DMS53 treated with DMSO at 0.1 percent for 48 hours (cell line): ENCODE measurements around the gene CDH13.
A peak's percentile ranks its signal among the peaks of the same experiment; 100 is the strongest.

Experiments
- DNase-seq: peaks from one replicate; lab custom pipeline; 2025; ENCODE audit not compliant: unreplicated experiment; lab: John Stamatoyannopoulos, UW

CDH13 gene

DNA sequence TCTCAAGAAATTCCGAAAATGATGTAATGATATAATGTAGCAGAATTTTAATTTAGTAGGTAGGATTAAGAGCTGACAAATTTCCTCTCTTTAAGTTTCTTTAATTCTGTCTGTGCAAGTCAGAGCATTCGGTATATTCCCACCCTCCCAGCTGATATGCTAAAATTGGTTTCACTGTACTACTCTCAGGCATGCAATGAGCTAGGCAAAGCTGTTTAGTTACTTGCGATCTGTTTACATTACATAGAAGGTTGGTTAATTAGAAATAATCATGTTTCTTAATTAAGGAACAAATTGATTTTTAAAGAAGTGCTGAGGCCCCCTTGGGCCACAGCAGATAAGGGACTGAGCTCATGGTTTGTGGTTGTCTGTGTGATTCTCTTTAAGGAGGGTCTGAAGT is 748.2 kb downstream of the CDH13 start:
- no peak for DNase-seq

DNA sequence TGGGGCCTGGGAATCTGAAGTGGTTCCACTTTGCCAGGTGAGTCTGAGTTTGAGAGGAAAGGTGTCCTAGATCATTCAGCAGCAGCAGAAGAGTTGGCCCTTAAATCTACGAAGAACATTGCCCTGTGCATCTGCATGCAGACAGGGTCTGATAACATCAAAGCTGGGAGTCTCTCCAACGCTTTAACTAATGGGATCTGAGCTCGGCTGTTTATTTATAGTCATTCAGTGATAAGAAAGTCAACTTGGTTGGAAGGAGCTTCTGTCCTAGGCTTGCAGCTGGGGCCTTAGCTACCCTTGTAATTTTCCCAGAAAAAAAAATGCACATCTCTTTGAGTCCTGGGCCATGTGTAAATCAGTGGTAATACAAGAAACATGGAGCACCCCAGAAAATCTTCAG is 763.0 kb downstream of the CDH13 start:
- DNase-seq, result no peak

DNA sequence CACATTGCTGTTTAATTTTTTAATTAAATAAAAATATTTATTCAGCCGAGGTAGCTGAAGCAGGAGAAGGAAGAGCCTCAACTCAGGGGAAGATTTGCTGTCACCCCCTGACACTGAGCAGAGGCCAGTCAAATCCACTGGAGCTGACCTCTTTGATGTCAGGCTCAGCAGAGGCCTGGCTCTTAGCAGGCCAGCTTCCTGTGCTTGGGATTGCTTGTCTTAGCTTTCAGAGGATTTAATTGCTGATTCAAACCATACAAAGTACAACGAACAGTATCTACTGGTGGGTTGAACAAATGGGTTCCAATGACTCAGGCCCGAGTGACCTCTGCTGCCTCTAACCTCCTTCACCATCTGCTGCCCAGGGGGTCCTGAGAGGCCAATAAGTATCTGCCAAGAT is 764.0 kb downstream of the CDH13 start:
- no peak for DNase-seq

DNA sequence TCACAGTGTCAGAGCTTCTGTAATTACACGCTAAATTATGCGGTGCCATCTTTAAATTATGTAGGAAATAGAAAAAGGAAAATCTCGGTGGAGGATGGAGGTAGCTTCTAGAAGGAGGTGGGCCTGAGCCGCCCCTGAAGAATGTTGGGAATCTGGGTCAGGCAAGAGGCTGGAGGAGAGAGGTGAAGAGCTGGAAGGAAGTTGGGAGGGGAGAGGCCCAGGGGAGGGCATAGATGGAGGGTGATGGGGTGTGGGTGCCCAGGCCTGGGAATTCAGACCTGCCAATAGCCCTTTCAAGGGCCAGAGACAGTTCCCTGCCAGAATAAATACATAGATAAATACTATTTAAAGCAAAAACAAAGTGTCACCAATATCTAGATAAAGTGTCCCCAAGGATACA is 766.0 kb downstream of the CDH13 start:
- no peak for DNase-seq

DNA sequence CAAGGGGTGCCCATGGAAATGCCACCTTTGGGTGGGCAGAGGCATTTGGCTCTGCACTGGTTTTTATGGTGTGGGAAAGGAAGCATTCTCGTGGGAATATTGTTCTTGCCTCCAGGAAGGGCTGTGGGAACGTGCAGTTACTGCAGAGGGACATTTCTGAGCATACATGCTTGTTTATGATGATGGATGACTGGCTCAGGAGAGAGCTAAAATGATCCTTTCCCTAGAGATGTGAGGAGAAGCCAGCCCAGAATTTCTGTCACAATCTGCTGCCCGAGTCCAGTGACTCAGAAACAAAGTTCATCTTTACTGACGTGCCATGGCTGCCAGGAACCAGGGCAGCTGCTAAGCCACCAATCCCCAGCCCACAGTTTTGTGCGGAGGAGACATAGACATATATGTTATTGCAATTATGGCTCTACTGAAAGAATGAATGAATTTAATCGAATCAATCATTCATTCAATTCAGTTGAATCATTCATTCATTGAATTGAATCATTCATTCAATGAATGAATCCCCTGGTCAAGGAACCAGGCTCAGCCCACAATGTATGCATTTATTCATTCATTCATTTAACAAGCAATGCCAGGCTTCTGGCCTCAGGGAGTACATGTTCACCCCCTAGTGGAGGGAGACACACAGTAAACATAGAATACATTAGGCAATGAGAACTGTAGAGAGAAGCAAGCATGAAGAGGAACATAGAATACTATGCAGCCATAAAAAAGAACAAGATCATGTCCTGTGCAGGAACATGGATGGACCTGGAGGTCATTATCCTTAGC is 766.6 kb downstream of the CDH13 start:
- no peak for DNase-seq

DNA sequence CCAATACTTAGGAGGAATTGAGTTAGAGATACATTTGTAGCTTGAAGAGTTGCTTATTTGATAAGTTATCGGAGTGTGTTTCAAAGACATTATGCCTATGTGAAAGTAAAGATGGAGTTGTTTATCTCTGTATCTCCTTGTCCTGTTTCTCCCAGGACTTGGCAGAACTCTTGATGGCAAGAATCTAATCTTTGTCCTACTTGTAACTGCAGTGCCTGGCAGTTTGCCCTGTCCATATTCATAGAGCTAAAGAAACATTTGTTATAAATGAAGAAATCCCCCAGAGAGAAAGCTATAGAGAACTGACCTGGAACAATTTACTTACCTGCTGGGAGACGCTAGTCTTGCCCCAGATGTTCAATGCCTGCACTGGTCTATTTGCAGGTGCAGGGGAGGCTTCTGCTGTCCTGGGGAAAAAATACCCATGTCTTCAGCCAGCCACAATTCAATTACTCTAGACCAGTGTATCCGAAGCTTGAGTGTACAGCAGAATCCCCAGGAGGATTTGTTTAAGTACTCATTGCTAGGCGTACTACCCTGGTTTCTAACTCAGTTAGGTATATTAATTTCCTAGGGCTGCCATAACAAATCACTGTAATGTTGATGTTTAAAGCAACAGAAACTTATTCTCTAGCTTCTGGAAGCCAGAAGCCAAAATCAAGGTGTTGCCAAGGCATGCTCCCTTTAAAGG is 771.0 kb downstream of the CDH13 start:
- no peak for DNase-seq

DNA sequence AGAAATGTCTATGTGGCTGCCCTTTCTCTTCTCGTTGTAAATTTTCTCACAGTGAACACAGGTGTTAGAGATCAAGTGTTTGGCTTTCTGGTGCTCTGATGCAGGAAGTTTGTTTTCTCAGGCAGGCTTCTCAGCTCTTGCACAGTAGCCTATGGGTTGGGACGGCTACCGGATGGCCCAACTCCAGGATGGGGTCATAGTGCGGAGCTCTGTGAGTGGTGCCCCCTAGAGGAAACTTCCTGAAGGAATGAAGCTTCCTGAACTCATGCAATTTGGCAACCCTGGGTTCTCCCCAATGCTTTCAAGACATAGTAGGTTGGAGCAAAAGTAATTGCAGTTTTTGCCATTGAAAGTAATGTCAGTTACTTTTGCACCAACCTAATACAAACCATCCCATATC is 773.5 kb downstream of the CDH13 start:
- no peak for DNase-seq

DNA sequence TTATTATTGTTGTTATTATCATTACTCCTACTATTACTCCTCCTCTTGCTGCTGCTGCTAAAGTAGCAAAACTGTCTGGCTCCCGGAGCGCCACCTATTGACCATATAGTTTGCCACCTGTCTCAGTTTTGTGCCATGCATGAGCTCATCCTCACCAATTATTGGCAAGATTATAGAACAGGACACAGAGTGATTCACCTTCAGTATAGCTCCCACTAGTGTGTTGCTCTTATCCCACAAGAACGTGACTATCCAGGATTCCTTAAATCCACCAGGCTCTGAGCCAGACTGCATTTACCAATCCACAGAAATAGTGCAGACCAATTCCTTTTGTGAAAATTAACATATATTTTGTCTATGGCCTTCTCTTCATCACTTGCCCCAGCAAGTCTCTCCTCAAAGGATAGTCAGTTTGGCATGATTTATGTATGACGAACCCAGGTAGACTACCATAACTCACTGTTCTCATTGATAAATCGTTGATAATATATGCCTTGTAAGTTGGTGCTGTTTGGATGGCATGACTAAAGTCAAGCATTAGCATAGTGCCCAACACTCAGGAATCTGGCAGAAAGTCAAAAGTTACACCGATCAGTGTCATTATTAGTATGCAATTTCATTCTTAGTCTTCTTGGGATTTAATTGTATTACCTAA is 775.5 kb downstream of the CDH13 start:
- no peak for DNase-seq

DNA sequence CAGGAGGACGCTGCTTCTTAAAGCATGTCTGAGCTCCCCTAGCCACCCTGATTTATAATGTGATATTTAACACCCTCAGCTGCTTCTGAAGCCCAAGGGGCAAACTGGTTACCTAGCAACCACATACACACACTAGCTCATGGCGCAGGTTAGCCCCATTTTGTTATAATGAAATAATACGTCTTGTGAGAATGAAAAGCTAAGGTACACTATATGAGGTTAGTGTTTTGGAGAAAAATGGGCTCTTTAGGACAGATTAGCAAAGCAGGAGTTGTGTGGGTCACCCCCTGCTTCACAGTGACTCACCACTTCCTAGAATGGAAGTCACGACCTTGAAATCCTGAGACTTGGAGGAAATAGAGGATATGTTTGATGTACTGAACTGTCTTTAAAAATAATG is 776.2 kb downstream of the CDH13 start:
- DNase-seq, result no peak

DNA sequence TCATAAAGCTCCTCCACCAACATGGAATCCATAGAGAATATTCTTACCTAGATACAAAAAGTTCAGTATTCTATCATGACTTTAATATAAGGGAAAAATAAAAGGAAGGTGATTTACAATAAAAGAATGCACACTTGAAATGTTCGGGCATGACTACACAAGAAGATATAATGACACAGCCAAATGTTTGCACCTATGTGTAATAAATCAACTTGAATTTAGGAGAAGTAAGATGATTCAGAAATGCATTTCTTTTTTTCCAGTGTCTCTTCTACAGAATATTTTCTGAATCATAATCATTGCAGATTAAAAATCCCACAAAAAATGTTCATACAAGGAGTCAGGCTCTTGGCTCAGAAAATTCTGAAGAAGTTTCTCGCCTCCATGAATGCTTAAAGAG is 777.0 kb downstream of the CDH13 start:
- no peak for DNase-seq

DNA sequence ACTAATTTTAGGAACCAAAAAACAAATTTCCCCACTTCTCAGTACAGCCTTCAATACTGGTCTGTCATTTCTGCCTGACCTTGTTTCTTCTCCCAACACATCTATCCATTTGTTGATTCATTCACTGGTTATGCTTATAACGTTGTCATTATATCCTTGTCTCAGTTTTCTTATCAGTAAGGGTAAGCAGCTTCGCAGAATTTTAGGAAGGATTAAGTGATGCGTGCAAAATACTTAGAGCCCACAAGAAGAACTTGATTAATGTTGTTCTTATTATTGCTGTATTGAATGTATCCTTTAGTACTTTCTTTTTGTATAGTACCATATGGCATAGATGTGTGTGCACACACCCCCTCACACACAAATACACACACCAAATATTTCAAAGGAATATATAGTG is 777.5 kb downstream of the CDH13 start:
- no peak for DNase-seq

DNA sequence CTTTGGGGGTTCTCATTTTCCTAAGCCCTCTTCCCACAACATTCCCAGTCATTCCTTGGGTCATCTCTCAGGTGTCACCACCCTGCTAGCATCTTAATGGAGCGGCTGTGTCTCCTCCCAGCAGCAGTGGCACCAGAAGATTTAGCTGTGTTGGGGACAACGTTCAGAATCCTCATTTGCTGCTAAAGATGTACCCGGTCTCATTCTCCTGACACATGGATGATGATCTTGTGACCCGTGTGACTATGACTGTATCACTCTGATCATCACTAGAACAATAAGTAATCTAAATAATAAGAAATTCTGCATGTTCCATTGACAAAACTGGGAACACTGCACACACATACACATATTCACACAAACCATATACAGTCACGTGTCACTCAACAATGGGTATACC is 781.2 kb downstream of the CDH13 start:
- no peak for DNase-seq

DNA sequence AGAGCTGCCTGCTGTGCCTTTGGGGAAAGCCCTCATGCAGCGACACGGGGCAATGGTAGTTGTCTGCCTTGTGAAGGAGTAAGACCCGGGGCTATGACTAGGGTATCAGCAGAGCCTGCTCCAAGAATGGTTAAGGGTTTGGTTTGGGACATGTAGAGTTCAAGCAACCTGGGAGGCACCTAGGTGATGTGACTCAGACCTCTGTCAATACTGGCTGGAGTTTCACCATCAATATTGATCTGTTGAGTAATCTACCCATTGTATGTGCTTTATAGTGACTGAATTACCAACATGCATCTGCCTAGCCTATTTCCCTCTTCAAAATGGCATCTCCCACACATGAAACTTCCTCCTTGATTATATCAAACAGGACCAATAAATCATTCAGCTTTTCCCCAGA is 782.6 kb downstream of the CDH13 start:
- DNase-seq, result no peak

DNA sequence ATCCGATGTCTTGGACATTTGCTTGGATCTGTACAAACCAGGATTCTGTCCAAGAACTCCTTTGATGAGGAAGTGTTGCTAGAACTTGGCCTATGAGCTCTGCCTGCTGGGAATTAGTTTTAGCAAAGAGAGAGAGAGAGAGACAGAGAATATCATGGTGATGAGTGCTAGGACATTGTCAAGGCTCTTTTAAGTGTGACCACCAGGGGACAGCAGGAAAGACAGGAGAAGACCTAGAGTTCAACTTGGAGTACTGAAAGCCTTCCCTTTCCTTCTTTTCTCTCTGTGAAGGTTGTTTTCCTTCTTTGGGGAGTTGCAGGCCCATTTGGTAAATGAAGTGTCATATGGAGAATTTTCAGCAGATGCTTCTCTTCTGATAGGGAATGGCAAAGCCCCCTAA is 791.8 kb downstream of the CDH13 start:
- DNase-seq, result no peak

DNA sequence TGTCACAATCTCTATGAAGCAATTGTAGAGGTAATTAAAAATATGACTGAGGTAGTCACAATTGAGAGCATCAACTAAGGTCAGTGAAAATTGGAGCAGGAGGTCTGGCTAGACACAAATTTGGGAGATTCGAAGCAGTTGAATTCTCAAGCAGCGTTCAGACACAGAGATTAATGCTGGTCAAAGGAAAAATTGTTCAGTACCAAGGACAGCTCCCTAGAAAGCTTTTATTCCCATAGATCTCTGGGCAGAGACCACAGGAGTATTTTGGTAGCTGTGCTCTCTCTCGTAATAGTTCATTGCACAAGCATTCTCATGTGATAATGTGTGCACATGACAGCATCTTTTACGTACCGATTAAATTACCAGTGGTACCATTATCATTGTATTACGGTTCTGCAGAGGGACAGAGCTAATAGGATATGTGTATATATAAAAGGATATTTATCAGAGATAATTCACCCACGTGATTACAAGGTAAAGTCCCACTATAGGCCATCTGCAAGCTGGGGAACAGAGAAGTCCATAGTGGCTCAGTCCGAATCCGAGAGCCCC is 793.5 kb downstream of the CDH13 start:
- no peak for DNase-seq

DNA sequence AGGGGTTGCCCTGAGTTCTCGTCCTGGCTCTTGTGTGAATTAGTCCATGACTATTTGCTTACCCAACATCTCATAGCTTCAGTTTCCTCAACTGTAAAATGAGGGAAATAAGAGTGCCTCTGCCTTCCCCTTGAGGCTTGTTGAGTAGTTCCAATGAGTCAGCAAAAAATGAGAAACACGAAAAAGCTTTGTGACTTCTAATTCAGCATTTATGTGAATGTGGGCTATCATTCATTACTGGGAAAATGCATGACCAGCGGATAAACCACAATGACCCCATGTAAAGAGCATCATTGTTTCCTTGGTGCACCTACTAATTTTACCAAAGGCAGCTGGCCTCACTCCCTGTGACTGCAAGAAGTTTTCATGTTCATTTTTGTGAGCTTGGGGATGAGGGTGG is 806.4 kb downstream of the CDH13 start:
- DNase-seq, result no peak

DNA sequence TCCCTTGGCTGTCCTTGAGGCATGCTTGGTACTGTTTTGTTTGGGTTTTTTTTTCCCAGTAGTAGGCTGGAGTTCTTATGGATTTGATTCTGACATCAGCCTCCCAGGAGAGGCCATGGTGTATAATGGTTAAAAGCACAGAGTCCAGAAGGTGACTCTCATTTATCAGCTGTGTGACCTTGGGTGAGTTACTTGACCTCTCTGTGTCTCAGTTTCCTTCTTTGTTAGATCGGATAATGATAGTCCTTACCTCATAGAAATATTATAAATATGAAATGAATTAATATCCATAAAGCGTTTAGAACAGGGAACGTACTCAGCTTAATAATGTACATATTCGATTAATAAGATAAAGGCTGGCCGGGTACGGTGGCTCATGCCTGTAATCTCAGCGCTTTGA is 810.3 kb downstream of the CDH13 start:
- DNase-seq, result no peak

DNA sequence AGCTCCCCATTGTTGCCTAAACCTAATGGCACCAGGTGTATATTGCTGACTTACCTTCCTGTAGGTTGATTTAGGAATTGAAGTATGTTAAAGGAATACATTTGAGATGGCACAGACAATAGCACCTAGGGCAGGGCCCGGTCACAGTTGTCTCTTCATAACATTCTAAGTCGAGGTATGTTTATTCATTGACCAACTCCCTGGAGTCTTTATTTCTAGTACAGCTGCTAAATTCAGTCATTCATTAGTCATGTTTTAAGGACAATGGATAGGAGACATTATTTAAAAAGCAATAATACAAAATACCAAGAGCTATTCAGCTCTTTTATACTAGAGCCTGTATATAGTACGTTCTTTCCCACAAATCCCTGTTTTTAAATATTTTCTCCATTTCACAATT is 811.6 kb downstream of the CDH13 start:
- no peak for DNase-seq

DNA sequence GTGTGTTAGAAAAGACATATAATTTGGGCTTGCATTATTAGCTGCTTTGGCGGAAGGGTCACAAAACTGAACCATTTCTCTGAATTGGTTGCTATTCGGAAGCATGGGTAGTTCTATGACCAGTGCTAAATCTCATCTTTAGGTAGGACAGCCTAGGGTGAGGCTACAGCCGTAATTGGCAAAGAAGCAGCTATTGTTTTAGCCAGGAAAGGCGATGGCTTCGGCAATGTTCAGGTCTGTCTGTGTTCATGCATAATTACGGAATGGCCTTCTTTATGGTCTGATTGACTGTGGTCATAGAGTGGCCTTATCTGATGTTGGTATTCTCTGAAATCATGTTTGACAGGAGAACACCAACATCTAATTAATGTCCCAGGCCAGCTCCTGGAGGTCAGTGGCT is 812.6 kb downstream of the CDH13 start:
- DNase-seq, result no peak

DNA sequence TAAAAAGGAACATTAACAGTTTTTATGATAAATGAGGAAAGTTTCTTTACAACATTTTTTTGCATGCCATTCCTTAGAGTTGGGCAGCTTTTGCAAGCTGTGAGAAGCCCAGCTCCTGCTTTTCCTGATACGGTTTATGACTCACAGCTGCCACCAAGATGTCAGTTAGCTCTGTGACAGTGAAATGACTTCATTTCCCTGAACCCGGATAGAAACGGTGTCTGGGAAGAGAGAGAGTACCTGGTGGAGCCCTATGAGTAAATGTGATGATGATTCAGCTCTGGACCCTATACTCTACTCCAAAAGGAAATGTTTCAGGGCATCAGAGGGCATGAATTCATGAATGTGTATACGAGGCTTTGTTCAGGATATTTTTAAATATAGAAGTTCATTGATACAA is 814.7 kb downstream of the CDH13 start:
- DNase-seq, result peak; percentile 9

DNA sequence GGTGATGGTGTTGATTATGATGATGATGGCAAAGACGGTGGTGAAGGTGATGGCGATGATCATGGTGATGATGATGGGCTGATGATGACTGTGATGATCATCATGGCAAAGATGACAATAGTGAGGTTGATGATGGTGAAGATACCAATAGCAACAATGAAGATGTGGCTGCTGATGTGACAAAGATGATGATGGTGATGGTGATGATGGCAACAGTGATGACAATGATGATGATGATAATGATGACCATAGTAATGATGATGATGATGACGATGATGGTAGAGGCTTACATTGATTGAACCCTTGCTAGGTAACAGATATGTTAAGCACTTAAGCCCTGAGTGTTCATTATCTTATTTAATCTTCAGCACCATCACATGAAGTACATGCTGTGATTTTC is 817.2 kb downstream of the CDH13 start:
- DNase-seq, result no peak

DNA sequence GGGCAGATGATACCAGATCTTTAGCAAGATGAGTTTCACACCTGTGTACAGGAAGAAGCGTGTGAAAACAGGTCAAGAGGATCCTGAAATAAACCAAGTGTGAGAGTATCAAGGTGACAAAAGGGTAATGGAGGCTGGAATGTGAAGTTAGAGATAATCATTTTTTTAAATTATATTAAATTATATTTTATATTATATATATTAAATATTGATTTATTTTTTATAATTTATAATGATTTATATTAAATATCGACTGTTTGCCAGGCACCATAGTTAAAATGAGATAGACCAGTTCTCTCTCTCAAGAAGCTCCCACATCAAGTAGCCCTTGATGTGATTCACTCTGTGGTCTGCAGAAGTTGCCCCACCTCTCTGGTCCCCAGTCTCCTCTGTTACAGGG is 820.8 kb downstream of the CDH13 start:
- no peak for DNase-seq
